Measurements from ENCODE around the gene ADH1C. TPM values are rescaled to one million over a fixed set of nuclear protein-coding genes. Genes with fewer than 3 reads are reported as not detected.

ADH1C gene
- total and polyA plus RNA-seq, 9 of the 15 experiments (the other 6 are each of a cell fraction or from before 2014, with no cell fraction given), result 0.40 TPM; not detected in 8

DNA sequence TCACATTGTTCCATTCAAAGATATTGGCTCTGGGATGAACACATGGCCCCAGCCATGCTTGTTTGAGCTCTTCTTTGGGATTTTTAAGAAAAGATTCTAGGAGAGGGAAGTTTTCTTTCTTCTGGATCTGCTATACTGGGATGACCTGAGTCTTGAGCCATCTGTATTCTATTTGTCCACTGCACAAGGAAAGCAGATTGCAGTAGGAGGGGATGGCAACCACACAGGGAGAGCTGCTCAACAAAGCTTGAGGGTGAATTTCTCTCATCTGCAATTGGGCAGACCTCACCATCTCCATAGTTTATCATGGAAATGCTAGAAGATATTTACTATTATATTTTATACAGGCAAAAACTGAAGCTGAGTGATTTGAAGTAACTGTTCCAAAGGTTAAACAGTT, 48.3 kb upstream of the ADH1C start (continued):
- TF ChIP-seq KHSRP (IDR thresholded peaks at IDR 0.05) (no peak), ZNF212 (CRISPR knock-in tag; IDR thresholded peaks at IDR 0.05) (no peak), ESRRA (IDR thresholded peaks at IDR 0.05; ENCODE audit: borderline replicate concordance, low read depth) (no peak)

DNA sequence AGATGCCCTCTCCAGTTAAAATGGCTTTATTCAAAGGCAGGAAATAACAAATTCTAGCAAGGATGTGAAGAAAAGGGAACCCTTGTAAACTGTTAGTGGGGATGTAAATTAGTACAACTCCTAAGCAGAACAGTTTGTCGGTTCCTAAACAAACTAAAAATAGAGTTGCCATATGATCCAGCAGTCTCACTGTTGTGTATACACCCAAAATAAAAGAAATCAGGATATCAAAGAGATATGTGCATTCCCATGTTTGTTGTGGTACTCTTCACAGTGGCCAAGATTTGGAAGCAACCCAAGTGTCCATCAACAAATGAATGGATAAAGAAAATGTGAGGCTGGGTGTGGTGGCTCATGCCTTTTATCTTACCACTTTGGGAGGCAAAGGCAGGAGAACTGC, 46.5 kb upstream of the ADH1C start:
- ATAC-seq, result no peak
- Histone ChIP-seq H3K9me3 (replicated peaks; ENCODE audit: control insufficient read depth, insufficient read depth, low read depth, low read length) (no peaks in the 10 kb centered on the region), H3K4me3 (no peak overlapping the region), H2AFZ (ENCODE audit: low read depth, low read length) (no peak overlapping the region), H3K9ac (ENCODE audit: insufficient read depth in 1 of 2, low read depth in 2 of 2, low read length in 2 of 2) (no peak overlapping the region), H3K79me2 (ENCODE audit: control insufficient read depth, insufficient read depth, low read length) (no peaks in the 10 kb centered on the region), H3K4me1 (replicated peaks in 1 of 2; ENCODE audit: control insufficient read depth in 2 of 2, insufficient read depth in 2 of 2, low read length in 2 of 2) (no peaks in the 10 kb centered on the region), H4K20me1 (replicated peaks; ENCODE audit: control insufficient read depth, insufficient read depth, low read length) (no peaks in the 10 kb centered on the region), H3K9me1 (ENCODE audit: control insufficient read depth, insufficient read depth, low read length) (no peaks in the 10 kb centered on the region), H3K4me2 (ENCODE audit: insufficient read depth, low read length) (no peak overlapping the region), H3K36me3 (ENCODE audit: control insufficient read depth, insufficient read depth, low read length) (no peaks in the 10 kb centered on the region), H3K27ac (ENCODE audit: extremely low read depth, low read depth, low read length) (no peak overlapping the region), H3K27me3 (ENCODE audit: control insufficient read depth in 2 of 2, insufficient read depth in 2 of 2, low read length in 2 of 2) (no peaks in the 10 kb centered on the region)
- FAIRE-seq, result no peak
- intact Hi-C loops (cut with micrococcal nuclease), result no loop called here
- ChIA-PET POLR2A (no interaction called here), CTCF (ENCODE audit: low intra/inter-chr PET ratio) (no interaction called here)
- WGBS (ENCODE audit: insufficient coverage, low coverage, missing lambda C conversion rate), result 0% methylated on average over 1 of the region's 1 CpG
- DNase-seq (ENCODE audit: extremely low read depth in 1 of 4, low spot score in 3 of 4), result no peak
- in situ Hi-C loops (cut with MboI), result no loop called here
- BruUV-seq (replicated peaks), result no TSS peak
- TF ChIP-seq, protein P1, sequence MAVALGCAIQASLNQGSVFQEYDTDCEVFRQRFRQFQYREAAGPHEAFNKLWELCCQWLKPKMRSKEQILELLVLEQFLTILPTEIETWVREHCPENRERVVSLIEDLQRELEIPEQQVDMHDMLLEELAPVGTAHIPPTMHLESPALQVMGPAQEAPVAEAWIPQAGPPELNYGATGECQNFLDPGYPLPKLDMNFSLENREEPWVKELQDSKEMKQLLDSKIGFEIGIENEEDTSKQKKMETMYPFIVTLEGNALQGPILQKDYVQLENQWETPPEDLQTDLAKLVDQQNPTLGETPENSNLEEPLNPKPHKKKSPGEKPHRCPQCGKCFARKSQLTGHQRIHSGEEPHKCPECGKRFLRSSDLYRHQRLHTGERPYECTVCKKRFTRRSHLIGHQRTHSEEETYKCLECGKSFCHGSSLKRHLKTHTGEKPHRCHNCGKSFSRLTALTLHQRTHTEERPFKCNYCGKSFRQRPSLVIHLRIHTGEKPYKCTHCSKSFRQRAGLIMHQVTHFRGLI (CRISPR knock-in tag; IDR thresholded peaks at IDR 0.05), result no peak
- TF ChIP-seq, protein P2, sequence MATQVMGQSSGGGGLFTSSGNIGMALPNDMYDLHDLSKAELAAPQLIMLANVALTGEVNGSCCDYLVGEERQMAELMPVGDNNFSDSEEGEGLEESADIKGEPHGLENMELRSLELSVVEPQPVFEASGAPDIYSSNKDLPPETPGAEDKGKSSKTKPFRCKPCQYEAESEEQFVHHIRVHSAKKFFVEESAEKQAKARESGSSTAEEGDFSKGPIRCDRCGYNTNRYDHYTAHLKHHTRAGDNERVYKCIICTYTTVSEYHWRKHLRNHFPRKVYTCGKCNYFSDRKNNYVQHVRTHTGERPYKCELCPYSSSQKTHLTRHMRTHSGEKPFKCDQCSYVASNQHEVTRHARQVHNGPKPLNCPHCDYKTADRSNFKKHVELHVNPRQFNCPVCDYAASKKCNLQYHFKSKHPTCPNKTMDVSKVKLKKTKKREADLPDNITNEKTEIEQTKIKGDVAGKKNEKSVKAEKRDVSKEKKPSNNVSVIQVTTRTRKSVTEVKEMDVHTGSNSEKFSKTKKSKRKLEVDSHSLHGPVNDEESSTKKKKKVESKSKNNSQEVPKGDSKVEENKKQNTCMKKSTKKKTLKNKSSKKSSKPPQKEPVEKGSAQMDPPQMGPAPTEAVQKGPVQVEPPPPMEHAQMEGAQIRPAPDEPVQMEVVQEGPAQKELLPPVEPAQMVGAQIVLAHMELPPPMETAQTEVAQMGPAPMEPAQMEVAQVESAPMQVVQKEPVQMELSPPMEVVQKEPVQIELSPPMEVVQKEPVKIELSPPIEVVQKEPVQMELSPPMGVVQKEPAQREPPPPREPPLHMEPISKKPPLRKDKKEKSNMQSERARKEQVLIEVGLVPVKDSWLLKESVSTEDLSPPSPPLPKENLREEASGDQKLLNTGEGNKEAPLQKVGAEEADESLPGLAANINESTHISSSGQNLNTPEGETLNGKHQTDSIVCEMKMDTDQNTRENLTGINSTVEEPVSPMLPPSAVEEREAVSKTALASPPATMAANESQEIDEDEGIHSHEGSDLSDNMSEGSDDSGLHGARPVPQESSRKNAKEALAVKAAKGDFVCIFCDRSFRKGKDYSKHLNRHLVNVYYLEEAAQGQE (IDR thresholded peaks at IDR 0.05; ENCODE audit: borderline replicate concordance), result no peak
- TF ChIP-seq, protein P2 (CRISPR knock-in tag; IDR thresholded peaks at IDR 0.05; ENCODE audit: low read depth), result no peak
- TF ChIP-seq, protein P3, sequence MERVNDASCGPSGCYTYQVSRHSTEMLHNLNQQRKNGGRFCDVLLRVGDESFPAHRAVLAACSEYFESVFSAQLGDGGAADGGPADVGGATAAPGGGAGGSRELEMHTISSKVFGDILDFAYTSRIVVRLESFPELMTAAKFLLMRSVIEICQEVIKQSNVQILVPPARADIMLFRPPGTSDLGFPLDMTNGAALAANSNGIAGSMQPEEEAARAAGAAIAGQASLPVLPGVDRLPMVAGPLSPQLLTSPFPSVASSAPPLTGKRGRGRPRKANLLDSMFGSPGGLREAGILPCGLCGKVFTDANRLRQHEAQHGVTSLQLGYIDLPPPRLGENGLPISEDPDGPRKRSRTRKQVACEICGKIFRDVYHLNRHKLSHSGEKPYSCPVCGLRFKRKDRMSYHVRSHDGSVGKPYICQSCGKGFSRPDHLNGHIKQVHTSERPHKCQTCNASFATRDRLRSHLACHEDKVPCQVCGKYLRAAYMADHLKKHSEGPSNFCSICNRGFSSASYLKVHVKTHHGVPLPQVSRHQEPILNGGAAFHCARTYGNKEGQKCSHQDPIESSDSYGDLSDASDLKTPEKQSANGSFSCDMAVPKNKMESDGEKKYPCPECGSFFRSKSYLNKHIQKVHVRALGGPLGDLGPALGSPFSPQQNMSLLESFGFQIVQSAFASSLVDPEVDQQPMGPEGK (CRISPR knock-in tag; IDR thresholded peaks at IDR 0.05; ENCODE audit: borderline replicate concordance), result no peak
- no peak for TF ChIP-seq TEAD2 (tag; IDR thresholded peaks at IDR 0.05)
- TF ChIP-seq ILF3 (IDR thresholded peaks at IDR 0.05; ENCODE audit: borderline replicate concordance), result no peak
